Measurements from ENCODE around the gene TMEM41A. TPM values are rescaled to one million over a fixed set of nuclear protein-coding genes. Genes with fewer than 3 reads are reported as not detected.

The TMEM41A gene
- total and polyA plus RNA-seq, 2 experiments from 2014 or later: 12.4 to 15.9 TPM

- TF ChIP-seq, protein P1, sequence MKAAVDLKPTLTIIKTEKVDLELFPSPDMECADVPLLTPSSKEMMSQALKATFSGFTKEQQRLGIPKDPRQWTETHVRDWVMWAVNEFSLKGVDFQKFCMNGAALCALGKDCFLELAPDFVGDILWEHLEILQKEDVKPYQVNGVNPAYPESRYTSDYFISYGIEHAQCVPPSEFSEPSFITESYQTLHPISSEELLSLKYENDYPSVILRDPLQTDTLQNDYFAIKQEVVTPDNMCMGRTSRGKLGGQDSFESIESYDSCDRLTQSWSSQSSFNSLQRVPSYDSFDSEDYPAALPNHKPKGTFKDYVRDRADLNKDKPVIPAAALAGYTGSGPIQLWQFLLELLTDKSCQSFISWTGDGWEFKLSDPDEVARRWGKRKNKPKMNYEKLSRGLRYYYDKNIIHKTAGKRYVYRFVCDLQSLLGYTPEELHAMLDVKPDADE (IDR thresholded peaks at IDR 0.05): no peak
- no peak for TF ChIP-seq EZH2 (IDR thresholded peaks at IDR 0.05; ENCODE audit: low read depth, unreplicated experiment)
- TF ChIP-seq NANOG (IDR thresholded peaks at IDR 0.05; ENCODE audit: borderline replicate concordance): no peak
- TF ChIP-seq ZNF331 (CRISPR knock-in tag; IDR thresholded peaks at IDR 0.05; ENCODE audit: low read depth): no peak
- TF ChIP-seq EZH2phosphoT487 (IDR thresholded peaks at IDR 0.05; ENCODE audit: unreplicated experiment): no peak
- no peak for TF ChIP-seq ZNF114 (CRISPR knock-in tag; IDR thresholded peaks at IDR 0.05)
These were observed 19.4 kb downstream of the TMEM41A start (continued) for GRCh38 chr3:185479373-185479945.

- Histone ChIP-seq H3K36me3 (ENCODE audit: insufficient read depth) (no peaks in the 10 kb centered on the region), H3K4me3 (no peak overlapping the region), H4K20me1 (replicated peaks; ENCODE audit: insufficient read depth) (no peaks in the 10 kb centered on the region), H2AFZ (no peak overlapping the region), H3K79me2 (replicated peaks; ENCODE audit: insufficient read depth) (no peaks in the 10 kb centered on the region), H3F3A (replicated peaks; ENCODE audit: low read depth) (no peaks in the 10 kb centered on the region), H3K4me2 (no peak overlapping the region), H3K4me1 (ENCODE audit: insufficient read depth) (no peaks in the 10 kb centered on the region), H3K27ac (ENCODE audit: low read depth) (no peak overlapping the region), H3K9me2 (ENCODE audit: insufficient read depth) (no peaks in the 10 kb centered on the region), H3K27me3 (ENCODE audit: insufficient read depth) (no peaks in the 10 kb centered on the region)
- Mint-ChIP-seq H3K36me3 (ENCODE audit: low read depth) (no peaks in the 10 kb centered on the region), H3K27me3 (ENCODE audit: insufficient read depth, low read depth, poor library complexity) (peaks cover 2% of the 10 kb centered on the region), H3K9me3 (no peaks in the 10 kb centered on the region), H3K4me1 (no peaks in the 10 kb centered on the region; the same call in 2 of the 3 replicates), H3K4me3 (no peak overlapping the region), H3K27ac (no peak overlapping the region)
- no peak for DNase-seq (ENCODE audit: low spot score)
- ATAC-seq: no peak
- TF ChIP-seq, protein P2, sequence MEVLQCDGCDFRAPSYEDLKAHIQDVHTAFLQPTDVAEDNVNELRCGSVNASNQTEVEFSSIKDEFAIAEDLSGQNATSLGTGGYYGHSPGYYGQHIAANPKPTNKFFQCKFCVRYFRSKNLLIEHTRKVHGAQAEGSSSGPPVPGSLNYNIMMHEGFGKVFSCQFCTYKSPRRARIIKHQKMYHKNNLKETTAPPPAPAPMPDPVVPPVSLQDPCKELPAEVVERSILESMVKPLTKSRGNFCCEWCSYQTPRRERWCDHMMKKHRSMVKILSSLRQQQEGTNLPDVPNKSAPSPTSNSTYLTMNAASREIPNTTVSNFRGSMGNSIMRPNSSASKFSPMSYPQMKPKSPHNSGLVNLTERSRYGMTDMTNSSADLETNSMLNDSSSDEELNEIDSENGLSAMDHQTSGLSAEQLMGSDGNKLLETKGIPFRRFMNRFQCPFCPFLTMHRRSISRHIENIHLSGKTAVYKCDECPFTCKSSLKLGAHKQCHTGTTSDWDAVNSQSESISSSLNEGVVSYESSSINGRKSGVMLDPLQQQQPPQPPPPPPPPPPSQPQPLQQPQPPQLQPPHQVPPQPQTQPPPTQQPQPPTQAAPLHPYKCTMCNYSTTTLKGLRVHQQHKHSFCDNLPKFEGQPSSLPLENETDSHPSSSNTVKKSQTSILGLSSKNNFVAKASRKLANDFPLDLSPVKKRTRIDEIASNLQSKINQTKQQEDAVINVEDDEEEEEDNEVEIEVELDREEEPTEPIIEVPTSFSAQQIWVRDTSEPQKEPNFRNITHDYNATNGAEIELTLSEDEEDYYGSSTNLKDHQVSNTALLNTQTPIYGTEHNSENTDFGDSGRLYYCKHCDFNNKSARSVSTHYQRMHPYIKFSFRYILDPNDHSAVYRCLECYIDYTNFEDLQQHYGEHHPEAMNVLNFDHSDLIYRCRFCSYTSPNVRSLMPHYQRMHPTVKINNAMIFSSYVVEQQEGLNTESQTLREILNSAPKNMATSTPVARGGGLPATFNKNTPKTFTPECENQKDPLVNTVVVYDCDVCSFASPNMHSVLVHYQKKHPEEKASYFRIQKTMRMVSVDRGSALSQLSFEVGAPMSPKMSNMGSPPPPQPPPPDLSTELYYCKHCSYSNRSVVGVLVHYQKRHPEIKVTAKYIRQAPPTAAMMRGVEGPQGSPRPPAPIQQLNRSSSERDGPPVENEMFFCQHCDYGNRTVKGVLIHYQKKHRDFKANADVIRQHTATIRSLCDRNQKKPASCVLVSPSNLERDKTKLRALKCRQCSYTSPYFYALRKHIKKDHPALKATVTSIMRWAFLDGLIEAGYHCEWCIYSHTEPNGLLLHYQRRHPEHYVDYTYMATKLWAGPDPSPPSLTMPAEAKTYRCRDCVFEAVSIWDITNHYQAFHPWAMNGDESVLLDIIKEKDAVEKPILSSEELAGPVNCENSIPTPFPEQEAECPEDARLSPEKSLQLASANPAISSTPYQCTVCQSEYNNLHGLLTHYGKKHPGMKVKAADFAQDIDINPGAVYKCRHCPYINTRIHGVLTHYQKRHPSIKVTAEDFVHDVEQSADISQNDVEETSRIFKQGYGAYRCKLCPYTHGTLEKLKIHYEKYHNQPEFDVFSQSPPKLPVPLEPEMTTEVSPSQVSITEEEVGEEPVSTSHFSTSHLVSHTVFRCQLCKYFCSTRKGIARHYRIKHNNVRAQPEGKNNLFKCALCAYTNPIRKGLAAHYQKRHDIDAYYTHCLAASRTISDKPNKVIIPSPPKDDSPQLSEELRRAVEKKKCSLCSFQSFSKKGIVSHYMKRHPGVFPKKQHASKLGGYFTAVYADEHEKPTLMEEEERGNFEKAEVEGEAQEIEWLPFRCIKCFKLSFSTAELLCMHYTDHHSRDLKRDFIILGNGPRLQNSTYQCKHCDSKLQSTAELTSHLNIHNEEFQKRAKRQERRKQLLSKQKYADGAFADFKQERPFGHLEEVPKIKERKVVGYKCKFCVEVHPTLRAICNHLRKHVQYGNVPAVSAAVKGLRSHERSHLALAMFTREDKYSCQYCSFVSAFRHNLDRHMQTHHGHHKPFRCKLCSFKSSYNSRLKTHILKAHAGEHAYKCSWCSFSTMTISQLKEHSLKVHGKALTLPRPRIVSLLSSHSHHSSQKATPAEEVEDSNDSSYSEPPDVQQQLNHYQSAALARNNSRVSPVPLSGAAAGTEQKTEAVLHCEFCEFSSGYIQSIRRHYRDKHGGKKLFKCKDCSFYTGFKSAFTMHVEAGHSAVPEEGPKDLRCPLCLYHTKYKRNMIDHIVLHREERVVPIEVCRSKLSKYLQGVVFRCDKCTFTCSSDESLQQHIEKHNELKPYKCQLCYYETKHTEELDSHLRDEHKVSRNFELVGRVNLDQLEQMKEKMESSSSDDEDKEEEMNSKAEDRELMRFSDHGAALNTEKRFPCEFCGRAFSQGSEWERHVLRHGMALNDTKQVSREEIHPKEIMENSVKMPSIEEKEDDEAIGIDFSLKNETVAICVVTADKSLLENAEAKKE (CRISPR knock-in tag; IDR thresholded peaks at IDR 0.05): no peak
- no peak for TF ChIP-seq ZNF331 (CRISPR knock-in tag; IDR thresholded peaks at IDR 0.05; ENCODE audit: low read depth)
- no peak for TF ChIP-seq ZNF114 (CRISPR knock-in tag; IDR thresholded peaks at IDR 0.05)
- TF ChIP-seq POLR2AphosphoS5 (IDR thresholded peaks at IDR 0.05; ENCODE audit: low read depth): no peak
- no peak for TF ChIP-seq CREB1 (CRISPR knock-in tag; IDR thresholded peaks at IDR 0.05; ENCODE audit: low read depth)
- TF ChIP-seq NANOG (IDR thresholded peaks at IDR 0.05; ENCODE audit: borderline replicate concordance): no peak
- no peak for TF ChIP-seq EZH2 (IDR thresholded peaks at IDR 0.05; ENCODE audit: low read depth, unreplicated experiment)
- TF ChIP-seq JUNB (IDR thresholded peaks at IDR 0.05; ENCODE audit: unreplicated experiment): no peak
- TF ChIP-seq STAT1 (IDR thresholded peaks at IDR 0.05; ENCODE audit: unreplicated experiment): no peak
- TF ChIP-seq EZH2phosphoT487 (IDR thresholded peaks at IDR 0.05; ENCODE audit: unreplicated experiment): no peak
- TF ChIP-seq, protein P1 (IDR thresholded peaks at IDR 0.05): no peak
- TF ChIP-seq REST (IDR thresholded peaks at IDR 0.05; ENCODE audit: unreplicated experiment): no peak
These were observed 21.5 kb downstream of the TMEM41A start for GRCh38 chr3:185477316-185477715.
